PC-3 (cell line): Measurements from ENCODE around the gene SKIDA1. TPM values are rescaled to one million over a fixed set of nuclear protein-coding genes. Genes with fewer than 3 reads are reported as not detected.

Experiments used
- ATAC-seq: fragments of 200-7000 bp; cut with Tn5 transposase; 2 replicates; pipeline ENCODE4 v1.9.1; 2020; ENCODE audit warnings: mild to moderate bottlenecking, moderate library complexity
- BruUV-seq: library from RNA; stranded (reverse); fragments of 400-500 nt; replicated peaks from 2 replicates; lab custom pipeline; 2021; lab: Mats Ljungman, UMichigan
- CTCF ChIA-PET: fragments of 300-600 bp; sonication (Branson Sonifier 250); formaldehyde crosslinking; loops from one replicate; lab custom pipeline; 2022; ENCODE audit warnings: antibody characterized with exemption; lab: Charles Lee
- POLR2A ChIA-PET: fragments of 300-600 bp; sonication (Branson Sonifier 250); formaldehyde crosslinking; loops from one replicate; lab custom pipeline; 2022; ENCODE audit warnings: antibody characterized with exemption; ENCODE audit not compliant: unreplicated experiment; lab: Charles Lee
- DNase-seq: peaks from one replicate; pipeline ENCODE4 v3.0.0-alpha.2; 2015
- H2AFZ ChIP-seq: fragments of 300-600 bp; sonication (generic); 2 replicates; pipeline ENCODE4 v1.6.0; 2016; ENCODE audit warnings: antibody characterized with exemption, low read length
- H3F3A ChIP-seq: fragments of 300-600 bp; sonication (generic); one replicate; pipeline ENCODE4 v1.6.0; 2017; ENCODE audit warnings: antibody characterized with exemption, low read length, control low read depth, mild to moderate bottlenecking; ENCODE audit not compliant: unreplicated experiment
- H3K27ac ChIP-seq: fragments of 300-600 bp; sonication (generic); 2 replicates; pipeline ENCODE4 v1.5.1; 2016; ENCODE audit warnings: mild to moderate bottlenecking, low read length
- H3K27me3 ChIP-seq: fragments of 300-600 bp; sonication (generic); 2 replicates; pipeline ENCODE4 v1.6.1; 2016; ENCODE audit warnings: low read length, mixed read lengths
- H3K36me3 ChIP-seq: fragments of 300-600 bp; sonication (generic); 2 replicates; pipeline ENCODE4 v1.6.1; 2016; ENCODE audit warnings: low read depth, mixed run types, low read length, mixed read lengths
- H3K4me1 ChIP-seq: fragments of 300-600 bp; sonication (generic); 2 replicates; pipeline ENCODE4 v1.5.1; 2016; ENCODE audit warnings: low read length; ENCODE audit not compliant: insufficient read depth
- H3K4me2 ChIP-seq: fragments of 300-600 bp; sonication (generic); 2 replicates; pipeline ENCODE4 v1.6.0; 2016; ENCODE audit warnings: low read length
- H3K4me3 ChIP-seq: fragments of 300-600 bp; sonication (generic); 2 replicates; pipeline ENCODE4 v1.5.1; 2016; ENCODE audit warnings: mild to moderate bottlenecking, low read length, mixed read lengths
- H3K79me2 ChIP-seq: fragments of 300-600 bp; sonication (generic); 2 replicates; pipeline ENCODE4 v1.6.1; 2017; ENCODE audit warnings: low read length, mixed read lengths
- H3K9ac ChIP-seq: fragments of 300-600 bp; sonication (generic); 2 replicates; pipeline ENCODE4 v1.6.0; 2016; ENCODE audit warnings: mild to moderate bottlenecking, low read length
- H3K9me2 ChIP-seq: fragments of 300-600 bp; sonication (generic); replicated peaks from 2 replicates; pipeline ENCODE4 v1.6.1; 2016; ENCODE audit warnings: mixed run types, low read length, mixed read lengths
- H3K9me3 ChIP-seq: fragments of 300-600 bp; sonication (generic); 2 replicates; pipeline ENCODE4 v1.6.1; 2016; ENCODE audit warnings: low read length, mixed read lengths
- H4K20me1 ChIP-seq: fragments of 300-600 bp; sonication (generic); 2 replicates; pipeline ENCODE4 v1.6.1; 2016; ENCODE audit warnings: low read length, mixed read lengths
- CTCF ChIP-seq: fragments of 300-600 bp; sonication (generic); conservative IDR thresholded peaks from 2 replicates; pipeline ENCODE4 v1.5.1; 2017; ENCODE audit warnings: antibody characterized with exemption, low read depth, mild to moderate bottlenecking, low read length
- EZH2 ChIP-seq: fragments of 300-600 bp; sonication (generic); IDR thresholded peaks from one replicate; pipeline ENCODE4 v1.6.1; 2017; ENCODE audit warnings: antibody characterized with exemption, mild to moderate bottlenecking, low read length; ENCODE audit not compliant: unreplicated experiment
- EZH2phosphoT487 ChIP-seq: fragments of 300-600 bp; sonication (generic); IDR thresholded peaks from 2 replicates; pipeline ENCODE4 v1.6.1; 2018; ENCODE audit warnings: mild to moderate bottlenecking, antibody characterized with exemption, low read length, borderline replicate concordance
- intact Hi-C: fragments of 100-400 bp; cut with micrococcal nuclease; formaldehyde crosslinking; loops from 2 replicates; pipeline ENCODE4 v1.9.0; 2023
- total RNA-seq: library from RNA; depleted of rRNA; stranded (reverse); fragments of >200 nt; gene quantifications from 2 replicates; pipeline ENCODE4 v1.2.3, GENCODE V29; 2014

Gene SKIDA1
- total RNA-seq, 1 experiment from 2014 or later = 0.26 TPM

- DNase-seq = peak; percentile 7
- no peaks in the 10 kb centered on the region for H3K9me3 ChIP-seq
- H3K27ac ChIP-seq = no peak overlapping the region
- BruUV-seq = no TSS peak
- H3K4me3 ChIP-seq = peak overlapping the region; percentile 86
- peak overlapping the region; percentile 19; the same call in 1 of the 2 replicates for H3K9ac ChIP-seq
- intact Hi-C loops = no loop called here
- H2AFZ ChIP-seq = peak overlapping the region; percentile 85
- POLR2A ChIA-PET = interaction anchor here (0.6 to 1.2 kb wide), 4 partner anchors 22 to 727 kb away, joined by 3 to 6 read pairs (median 5); no protein-coding TSS in a partner anchor
- H3K79me2 ChIP-seq = no peaks in the 10 kb centered on the region
- CTCF ChIA-PET = interaction anchor here (1.2 kb wide), 1 partner anchor 22 kb away, joined by 14 read pairs; no protein-coding TSS in a partner anchor
- H3K9me2 ChIP-seq = no peaks in the 10 kb centered on the region
- no peak for TF ChIP-seq EZH2
- no peaks in the 10 kb centered on the region for H3K36me3 ChIP-seq
- no peaks in the 10 kb centered on the region for H3F3A ChIP-seq
- no peaks in the 10 kb centered on the region for H4K20me1 ChIP-seq
- ATAC-seq = no peak
- H3K4me1 ChIP-seq = peaks cover 17% of the 10 kb centered on the region
- peak overlapping the region; percentile 96 for H3K4me2 ChIP-seq
- no peaks in the 10 kb centered on the region for H3K27me3 ChIP-seq
Measured at GRCh38 chr10:21518641-21519396, 6.7 kb downstream of the SKIDA1 start.

GRCh38 chr10:21518149-21518640, 7.3 kb downstream of the SKIDA1 start:
- Histone ChIP-seq H2AFZ (peak overlapping the region; percentile 85), H3K27me3 (no peaks in the 10 kb centered on the region), H3K9ac (no peak overlapping the region; the same call in 1 of the 2 replicates), H3K9me3 (no peaks in the 10 kb centered on the region), H3K4me3 (peak overlapping the region; percentile 86), H3F3A (no peaks in the 10 kb centered on the region), H4K20me1 (no peaks in the 10 kb centered on the region), H3K9me2 (no peaks in the 10 kb centered on the region), H3K4me2 (peak overlapping the region; percentile 96), H3K79me2 (no peaks in the 10 kb centered on the region), H3K36me3 (no peaks in the 10 kb centered on the region), H3K27ac (no peak overlapping the region), H3K4me1 (peaks cover 17% of the 10 kb centered on the region)
- BruUV-seq = no TSS peak
- TF ChIP-seq EZH2 (no peak), EZH2phosphoT487 (no peak), CTCF (no peak)
- POLR2A ChIA-PET = interaction anchor here (0.6 to 1.2 kb wide), 3 partner anchors 21 to 419 kb away, joined by 3 to 5 read pairs (median 5); no protein-coding TSS in a partner anchor
- CTCF ChIA-PET = interaction anchor here (0.5 to 1.2 kb wide), 2 partner anchors 22 to 146 kb away, joined by 3 to 14 read pairs; no protein-coding TSS in a partner anchor
- intact Hi-C loops = no loop called here
- ATAC-seq = peak; percentile 11; the same call in 1 of the 2 replicates
- peak; percentile 50 for DNase-seq

- peaks cover 17% of the 10 kb centered on the region for H3K4me1 ChIP-seq
- H3K9ac ChIP-seq = peak overlapping the region; percentile 27; the same call in 1 of the 2 replicates
- DNase-seq = peak; percentile 66
- peak overlapping the region; percentile 85 for H2AFZ ChIP-seq
- no peak overlapping the region for H3K27ac ChIP-seq
- H3K4me3 ChIP-seq = peak overlapping the region; percentile 86
- no peaks in the 10 kb centered on the region for H3K9me2 ChIP-seq
- no peaks in the 10 kb centered on the region for H3K9me3 ChIP-seq
- no peak for TF ChIP-seq CTCF
- H3K27me3 ChIP-seq = no peaks in the 10 kb centered on the region
- H3K79me2 ChIP-seq = no peaks in the 10 kb centered on the region
- BruUV-seq = TSS peak; percentile 77
- CTCF ChIA-PET = interaction anchor here (0.5 to 1.2 kb wide), 3 partner anchors 21 to 147 kb away, joined by 3 to 14 read pairs (median 3); no protein-coding TSS in a partner anchor
- intact Hi-C loops = no loop called here
- H3K4me2 ChIP-seq = peak overlapping the region; percentile 96
- H3K36me3 ChIP-seq = no peaks in the 10 kb centered on the region
- no peaks in the 10 kb centered on the region for H4K20me1 ChIP-seq
- H3F3A ChIP-seq = no peaks in the 10 kb centered on the region
- POLR2A ChIA-PET = interaction anchor here (0.6 to 1.2 kb wide), 2 partner anchors 20 to 286 kb away, joined by 3 to 4 read pairs; no protein-coding TSS in a partner anchor
- peak; percentile 72 for ATAC-seq
Measured at GRCh38 chr10:21517134-21518031, 8.1 kb downstream of the SKIDA1 start.
